ENCODE measurements around the gene ZACN. TPM values are rescaled to one million over a fixed set of nuclear protein-coding genes. Genes with fewer than 3 reads are reported as not detected.

The ZACN gene
- total RNA-seq, 1 experiment from 2014 or later: 0.09 TPM

DNA sequence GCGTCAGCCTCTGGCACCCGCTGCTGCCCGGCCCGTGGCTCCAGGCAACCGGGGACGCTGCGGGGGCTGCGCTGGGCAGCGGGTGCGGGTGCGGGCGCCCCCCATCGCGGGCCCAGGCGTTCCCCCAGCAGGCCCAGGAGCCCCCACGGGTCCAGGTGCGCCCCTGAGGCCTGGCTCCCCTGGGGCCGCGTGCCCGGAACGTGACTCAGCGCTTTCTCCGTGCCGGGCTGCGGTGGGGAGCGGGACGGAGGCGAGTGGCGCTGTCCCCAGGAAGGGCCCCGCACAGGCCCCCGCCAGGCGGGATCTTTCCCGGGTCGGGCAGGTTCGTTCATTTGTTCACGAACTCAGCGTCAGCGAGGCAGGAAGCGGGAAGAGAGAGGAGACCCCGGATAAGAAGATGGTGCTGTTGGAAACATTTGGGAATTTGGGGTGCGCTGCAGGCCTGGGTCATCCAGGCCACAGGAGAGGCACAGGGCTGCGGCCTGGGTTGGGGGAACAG lies 43.0 kb downstream of the ZACN start:
- Histone ChIP-seq H2BK20ac (ENCODE audit: low read depth, low read length, poor library complexity, severe bottlenecking) (no peak overlapping the region), H3T11ph (ENCODE audit: low read length) (no peak overlapping the region), H3K27me3 (ENCODE audit: insufficient read depth, low read length) (no peaks in the 10 kb centered on the region), H3K14ac (ENCODE audit: insufficient read depth, low read length) (no peak overlapping the region; the same call in 1 of the 2 replicates), H2BK15ac (ENCODE audit: low read depth, low read length) (no peak overlapping the region), H3K18ac (ENCODE audit: insufficient read length, low read depth, low read length) (no peak overlapping the region), H3K23ac (ENCODE audit: insufficient read length, low read depth, low read length) (no peak overlapping the region), H4K91ac (ENCODE audit: insufficient read length, low read depth, low read length) (no peak overlapping the region), H3K79me1 (ENCODE audit: insufficient read depth, low read depth, low read length, poor library complexity, severe bottlenecking) (no peaks in the 10 kb centered on the region), H4K5ac (ENCODE audit: insufficient read length, low read depth, low read length) (no peak overlapping the region), H2BK5ac (ENCODE audit: insufficient read length, low read length) (no peak overlapping the region), H3K27ac (ENCODE audit: insufficient read length, low read depth, low read length) (no peak overlapping the region), H4K8ac (replicated peaks; ENCODE audit: insufficient read length, low read depth, low read length) (no peak overlapping the region), H4K20me1 (ENCODE audit: control insufficient read depth, insufficient read depth, insufficient read length) (no peaks in the 10 kb centered on the region), H3K79me2 (ENCODE audit: insufficient read depth, low read length) (no peaks in the 10 kb centered on the region), H2AFZ (ENCODE audit: low read length) (no peak overlapping the region), H3K4me2 (ENCODE audit: insufficient read depth, insufficient read length, low read length) (no peak overlapping the region), H3K4me1 (ENCODE audit: insufficient read depth, low read length) (no peaks in the 10 kb centered on the region; the same call in 1 of the 2 replicates), H2BK120ac (ENCODE audit: low read depth, low read length, poor library complexity, severe bottlenecking) (no peak overlapping the region), H3K9me3 (ENCODE audit: control insufficient read depth, low read depth, low read length) (no peaks in the 10 kb centered on the region), H2BK12ac (ENCODE audit: insufficient read length, low read depth, low read length) (no peak overlapping the region), H3K56ac (ENCODE audit: insufficient read length, low read depth, low read length) (no peak overlapping the region), H3K9ac (ENCODE audit: extremely low read depth, insufficient read length, low read length) (no peak overlapping the region), H2AK5ac (ENCODE audit: insufficient read length, low read length) (no peak overlapping the region), H3K23me2 (ENCODE audit: insufficient read length, low read depth, low read length, poor library complexity, severe bottlenecking) (no peaks in the 10 kb centered on the region), H3K4ac (ENCODE audit: low read depth, low read length) (no peak overlapping the region)
- Mint-ChIP-seq H3K36me3 (ENCODE audit: insufficient read depth in 1 of 3, low read depth in 3 of 3) (no peaks in the 10 kb centered on the region), H3K9me3 (peaks cover 0 to 2% of the 10 kb centered on the region in 2 experiments; a peak in 1 of 5 replicates), H3K4me3 (no peak overlapping the region), H3K4me1 (peaks cover 37 to 38% of the 10 kb centered on the region in 2 experiments), H3K27me3 (ENCODE audit: low read depth) (peaks cover 10% of the 10 kb centered on the region), H3K27ac (peak overlapping the region in 2 of 3 experiments; percentile 72 to 92; a peak in 4 of 7 replicates)
- no CpG with 5 or more reads among the region's 42 CpGs for WGBS (ENCODE audit: extremely low coverage, insufficient read length, low lambda C conversion rate)
- TF ChIP-seq, protein P1, sequence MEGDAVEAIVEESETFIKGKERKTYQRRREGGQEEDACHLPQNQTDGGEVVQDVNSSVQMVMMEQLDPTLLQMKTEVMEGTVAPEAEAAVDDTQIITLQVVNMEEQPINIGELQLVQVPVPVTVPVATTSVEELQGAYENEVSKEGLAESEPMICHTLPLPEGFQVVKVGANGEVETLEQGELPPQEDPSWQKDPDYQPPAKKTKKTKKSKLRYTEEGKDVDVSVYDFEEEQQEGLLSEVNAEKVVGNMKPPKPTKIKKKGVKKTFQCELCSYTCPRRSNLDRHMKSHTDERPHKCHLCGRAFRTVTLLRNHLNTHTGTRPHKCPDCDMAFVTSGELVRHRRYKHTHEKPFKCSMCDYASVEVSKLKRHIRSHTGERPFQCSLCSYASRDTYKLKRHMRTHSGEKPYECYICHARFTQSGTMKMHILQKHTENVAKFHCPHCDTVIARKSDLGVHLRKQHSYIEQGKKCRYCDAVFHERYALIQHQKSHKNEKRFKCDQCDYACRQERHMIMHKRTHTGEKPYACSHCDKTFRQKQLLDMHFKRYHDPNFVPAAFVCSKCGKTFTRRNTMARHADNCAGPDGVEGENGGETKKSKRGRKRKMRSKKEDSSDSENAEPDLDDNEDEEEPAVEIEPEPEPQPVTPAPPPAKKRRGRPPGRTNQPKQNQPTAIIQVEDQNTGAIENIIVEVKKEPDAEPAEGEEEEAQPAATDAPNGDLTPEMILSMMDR (conservative IDR thresholded peaks at IDR 0.05): no peak
- no peak for DNase-seq
